A549 (cell line): ENCODE measurements around the gene HOXB3.

ENCODE experiments used
- CTCF ChIP-seq: fragments of >200 bp; sonication (Bioruptor Twin); formaldehyde crosslinking; IDR thresholded peaks from 3 replicates; pipeline ENCODE4 v1.5.1; 2016
- ESRRA ChIP-seq: fragments of 150-350 bp; IDR thresholded peaks from 2 replicates; pipeline ENCODE4 v1.6.1; 2014; ENCODE audit warnings: mild to moderate bottlenecking, low read length, borderline replicate concordance
- MYC ChIP-seq: IDR thresholded peaks from 2 replicates; pipeline ENCODE4 v1.6.1; 2012; ENCODE audit warnings: mild to moderate bottlenecking, inconsistent platforms, low read length, improper control_type of control experiment, borderline replicate concordance
- NPAS2 ChIP-seq: fragments of 250-450 bp; sonication (Bioruptor Pico); IDR thresholded peaks from 2 replicates; pipeline ENCODE4 v1.8.0; 2022; ENCODE audit warnings: mild to moderate bottlenecking, moderate library complexity, borderline replicate concordance
- NR3C1 ChIP-seq: fragments of >200 bp; sonication (Bioruptor Twin); formaldehyde crosslinking; IDR thresholded peaks from 3 replicates; pipeline ENCODE4 v1.6.1; 2017
- REST ChIP-seq: fragments of 200-600 bp; sonication (generic); IDR thresholded peaks from 2 replicates; pipeline ENCODE4 v1.6.1; 2016; ENCODE audit warnings: antibody characterized with exemption, mild to moderate bottlenecking, moderate library complexity
- SMC3 ChIP-seq: fragments of >200 bp; sonication (Bioruptor Twin); formaldehyde crosslinking; IDR thresholded peaks from 3 replicates; pipeline ENCODE4 v1.6.1; 2018; ENCODE audit warnings: inconsistent platforms

GRCh38 chr17:48630009-48630924 is 40.2 kb upstream of the HOXB3 start:
- TF ChIP-seq REST (no peak), MYC (no peak), CTCF (no peak), NPAS2 (CRISPR knock-in tag) (no peak), SMC3 (no peak), NR3C1 (no peak), ESRRA (no peak)
